Prostate gland (tissue), 2 donors: ENCODE results near the gene RYR3. TPM values are rescaled to one million over a fixed set of nuclear protein-coding genes. Genes with fewer than 3 reads are reported as not detected.

Experiments
- DNase-seq: peaks from one replicate; pipeline ENCODE4 v3.0.0-alpha.2; 2019; ENCODE audit warnings: low spot score
- H3K27ac ChIP-seq, 2 donors: fragments of 200-600 bp; sonication (generic); 2 replicates each; pipeline ENCODE4 v1.5.1; 2017 to 2019
- H3K27me3 ChIP-seq: fragments of 200-600 bp; sonication (generic); replicated peaks from 2 replicates; pipeline ENCODE4 v1.5.1; 2019; ENCODE audit not compliant: insufficient read depth
- H3K36me3 ChIP-seq, 2 donors: fragments of 200-600 bp; sonication (generic); 1 replicate in 1 of 2; 2 replicates in 1 of 2; pipeline versions ENCODE4 v1.5.1 to v1.8.1; 2017 to 2019
- H3K4me1 ChIP-seq: fragments of 200-600 bp; sonication (generic); replicated peaks from 2 replicates; pipeline ENCODE4 v1.5.1; 2019
- H3K4me3 ChIP-seq, 2 donors: fragments of 200-600 bp; sonication (generic); 2 replicates each; pipeline ENCODE4 v1.5.1; 2017 to 2019
- H3K9me3 ChIP-seq: fragments of 200-600 bp; sonication (generic); 2 replicates; pipeline ENCODE4 v1.5.1; 2017
- POLR2A ChIP-seq: fragments of 450-650 bp; IDR thresholded peaks from one replicate; pipeline ENCODE4 v1.6.1; 2016; ENCODE audit warnings: antibody characterized with exemption, mild to moderate bottlenecking
- POLR2AphosphoS5 ChIP-seq: sonication (generic); formaldehyde crosslinking; IDR thresholded peaks from one replicate; pipeline ENCODE4 v1.6.1; 2017; ENCODE audit warnings: antibody characterized with exemption
- WGBS: methylation state at CpG from one replicate; pipeline ENCODE4 v1.1.5; 2018; 5-methylcytosine and 5-hydroxymethylcytosine counted together
- intact Hi-C: fragments of 100-400 bp; cut with DNase I; formaldehyde crosslinking; loops from one replicate; pipeline ENCODE4 v1.14.2; 2022
- total RNA-seq, 2 donors: library from RNA; depleted of rRNA; stranded (reverse); fragments of >200 nt; gene quantifications; one replicate each; pipeline ENCODE4 v1.1.0, GENCODE V29; 2016
- TF ChIP-seq, protein P1 (sequence below), 4 experiments: fragments of 200-600 bp in 2 of 4; fragments of 450-650 bp in 2 of 4; sonication (generic) in 2 of 4; IDR thresholded peaks; 1 replicate in 3 of 4; 2 replicates in 1 of 4; pipeline ENCODE4 v1.5.1; 2016 to 2019; ENCODE audit warnings: antibody characterized with exemption in 4 of 4, mild to moderate bottlenecking in 2 of 4, moderate library complexity in 2 of 4

RYR3 gene
- total RNA-seq, 2 donors from 2014 or later, result 0.41 to 2.3 TPM

- no peaks in the 10 kb centered on the region for H3K9me3 ChIP-seq
- no peak for DNase-seq
- intact Hi-C loops, result loop anchor here (2.0 kb wide), 1 partner anchor 407 kb away; no protein-coding TSS in a partner anchor
Measured at GRCh38 chr15:33293713-33294334, 16.9 kb upstream of the RYR3 start.

DNA sequence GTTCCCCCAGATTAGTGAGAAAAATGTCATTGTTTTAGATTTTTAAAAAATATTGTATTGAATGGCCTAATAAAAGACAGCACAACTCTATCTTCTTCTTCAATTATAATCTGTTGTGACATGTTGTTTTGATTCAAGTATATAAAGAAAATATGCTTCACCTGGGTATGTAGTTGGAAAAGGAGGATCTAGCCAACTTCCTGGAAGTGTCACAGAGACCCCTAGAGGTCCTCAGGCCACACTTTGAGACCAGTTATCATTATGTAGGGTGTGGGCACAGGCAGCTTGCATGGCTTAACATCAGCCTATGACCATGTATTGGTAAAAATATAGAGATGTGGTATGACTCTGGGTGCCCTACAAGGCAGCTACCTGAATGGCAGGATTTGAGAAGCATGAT is 14.7 kb upstream of the RYR3 start:
- DNase-seq, result no peak
- no peaks in the 10 kb centered on the region for H3K9me3 ChIP-seq
- H3K27ac ChIP-seq, result no peak overlapping the region
- H3K36me3 ChIP-seq, result no peaks in the 10 kb centered on the region
- intact Hi-C loops, result no loop called here
- peaks cover 2% of the 10 kb centered on the region for H3K27me3 ChIP-seq
- H3K4me3 ChIP-seq, result no peak overlapping the region
- no peaks in the 10 kb centered on the region for H3K4me1 ChIP-seq
- TF ChIP-seq, protein P1, sequence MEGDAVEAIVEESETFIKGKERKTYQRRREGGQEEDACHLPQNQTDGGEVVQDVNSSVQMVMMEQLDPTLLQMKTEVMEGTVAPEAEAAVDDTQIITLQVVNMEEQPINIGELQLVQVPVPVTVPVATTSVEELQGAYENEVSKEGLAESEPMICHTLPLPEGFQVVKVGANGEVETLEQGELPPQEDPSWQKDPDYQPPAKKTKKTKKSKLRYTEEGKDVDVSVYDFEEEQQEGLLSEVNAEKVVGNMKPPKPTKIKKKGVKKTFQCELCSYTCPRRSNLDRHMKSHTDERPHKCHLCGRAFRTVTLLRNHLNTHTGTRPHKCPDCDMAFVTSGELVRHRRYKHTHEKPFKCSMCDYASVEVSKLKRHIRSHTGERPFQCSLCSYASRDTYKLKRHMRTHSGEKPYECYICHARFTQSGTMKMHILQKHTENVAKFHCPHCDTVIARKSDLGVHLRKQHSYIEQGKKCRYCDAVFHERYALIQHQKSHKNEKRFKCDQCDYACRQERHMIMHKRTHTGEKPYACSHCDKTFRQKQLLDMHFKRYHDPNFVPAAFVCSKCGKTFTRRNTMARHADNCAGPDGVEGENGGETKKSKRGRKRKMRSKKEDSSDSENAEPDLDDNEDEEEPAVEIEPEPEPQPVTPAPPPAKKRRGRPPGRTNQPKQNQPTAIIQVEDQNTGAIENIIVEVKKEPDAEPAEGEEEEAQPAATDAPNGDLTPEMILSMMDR (IDR thresholded peaks at IDR 0.05), result no peak
- TF ChIP-seq POLR2A (no peak), POLR2AphosphoS5 (no peak)

More at GRCh38 chr15:33293713-33294334, 16.9 kb upstream of the RYR3 start:
- WGBS, result 27% methylated on average over 19 of the region's 19 CpGs
- Histone ChIP-seq H3K36me3 (no peaks in the 10 kb centered on the region), H3K27ac (no peak overlapping the region), H3K27me3 (peaks cover 2% of the 10 kb centered on the region), H3K4me1 (no peaks in the 10 kb centered on the region), H3K4me3 (no peak overlapping the region)
- TF ChIP-seq POLR2AphosphoS5 (no peak), POLR2A (no peak)
- TF ChIP-seq, protein P1 (IDR thresholded peaks at IDR 0.05), result no peak

- intact Hi-C loops, result no loop called here
- H3K27me3 ChIP-seq, result peaks cover 2% of the 10 kb centered on the region
- no peaks in the 10 kb centered on the region for H3K9me3 ChIP-seq
- H3K27ac ChIP-seq, result no peak overlapping the region
- TF ChIP-seq POLR2A (no peak), POLR2AphosphoS5 (no peak)
- TF ChIP-seq, protein P1 (IDR thresholded peaks at IDR 0.05), result no peak
- DNase-seq, result no peak
- no peak overlapping the region for H3K4me3 ChIP-seq
- no peaks in the 10 kb centered on the region for H3K36me3 ChIP-seq
- H3K4me1 ChIP-seq, result no peaks in the 10 kb centered on the region
- WGBS, result 77% methylated on average over 2 of the region's 2 CpGs
Measured at GRCh38 chr15:33296856-33297255, 13.9 kb upstream of the RYR3 start.

GRCh38 chr15:33298631-33299030 is 12.1 kb upstream of the RYR3 start:
- WGBS, result 78% methylated on average over 4 of the region's 4 CpGs
- Histone ChIP-seq H3K4me3 (no peak overlapping the region), H3K27ac (no peak overlapping the region), H3K4me1 (no peaks in the 10 kb centered on the region), H3K9me3 (no peaks in the 10 kb centered on the region), H3K36me3 (no peaks in the 10 kb centered on the region), H3K27me3 (peaks cover 2% of the 10 kb centered on the region)
- no peak for DNase-seq
- TF ChIP-seq POLR2A (no peak), POLR2AphosphoS5 (no peak)
- TF ChIP-seq, protein P1 (IDR thresholded peaks at IDR 0.05), result no peak
- intact Hi-C loops, result no loop called here

- Histone ChIP-seq H3K4me1 (no peaks in the 10 kb centered on the region), H3K4me3 (no peak overlapping the region), H3K27me3 (no peaks in the 10 kb centered on the region), H3K9me3 (no peaks in the 10 kb centered on the region), H3K36me3 (no peaks in the 10 kb centered on the region), H3K27ac (no peak overlapping the region)
- no peak for DNase-seq
- 24% methylated on average over 5 of the region's 5 CpGs for WGBS
- intact Hi-C loops, result no loop called here
- TF ChIP-seq POLR2A (no peak), POLR2AphosphoS5 (peak; percentile 39)
- TF ChIP-seq, protein P1 (IDR thresholded peaks at IDR 0.05), result no peak
Measured at GRCh38 chr15:33304924-33305323, 5.8 kb upstream of the RYR3 start.
